GM19372 (cell line): ENCODE data around the gene EEF1G.
"Not testable (repeated sequence)": the region's sequence is repeated elsewhere in the genome, so short reads cannot be mapped to it uniquely, and the experiment has no call there.

Experiments used
- ATAC-seq: cut with Tn5 transposase; IDR thresholded peaks from one replicate; pipeline ENCODE4 v1.9.1; 2021; ENCODE audit warnings: mild to moderate bottlenecking, low read depth, moderate library complexity; ENCODE audit not compliant: unreplicated experiment

EEF1G gene

DNA sequence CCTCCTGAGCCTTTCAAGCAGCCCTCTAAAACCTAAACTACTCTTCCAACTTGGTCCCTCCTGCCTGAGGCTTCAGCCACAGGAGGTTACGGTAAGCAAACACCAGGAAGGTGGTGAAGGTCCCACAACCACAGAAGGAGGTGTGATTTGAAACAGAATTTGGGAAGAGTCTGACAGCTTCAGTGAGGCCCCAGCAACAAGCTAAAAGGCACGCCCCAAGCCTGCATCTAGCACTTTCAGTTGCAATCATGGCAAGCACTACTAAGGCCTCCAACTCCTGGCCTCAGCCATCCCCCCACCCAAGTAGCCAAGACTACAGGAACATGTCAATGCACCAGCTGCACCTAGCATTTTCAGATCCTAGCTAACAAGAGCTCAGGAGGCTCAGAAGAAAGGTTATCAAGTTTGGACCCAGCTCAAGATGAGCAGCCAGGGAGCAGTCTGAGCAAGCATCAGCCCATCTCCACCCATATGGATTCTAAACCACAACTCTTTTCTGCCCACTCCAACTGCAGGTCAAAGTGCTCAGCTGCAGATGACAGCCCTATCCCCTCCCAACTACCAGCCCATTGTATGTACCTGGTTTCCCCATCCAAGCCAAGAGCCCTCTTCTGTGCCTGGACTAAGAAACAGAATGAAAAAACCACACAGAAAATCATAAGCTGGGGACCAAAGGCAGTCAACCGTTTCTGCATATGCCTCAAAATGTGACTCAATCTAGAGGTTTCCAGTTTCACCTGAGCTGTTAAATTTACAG is 16.6 kb downstream of the EEF1G start:
- peak; percentile 17 for ATAC-seq

DNA sequence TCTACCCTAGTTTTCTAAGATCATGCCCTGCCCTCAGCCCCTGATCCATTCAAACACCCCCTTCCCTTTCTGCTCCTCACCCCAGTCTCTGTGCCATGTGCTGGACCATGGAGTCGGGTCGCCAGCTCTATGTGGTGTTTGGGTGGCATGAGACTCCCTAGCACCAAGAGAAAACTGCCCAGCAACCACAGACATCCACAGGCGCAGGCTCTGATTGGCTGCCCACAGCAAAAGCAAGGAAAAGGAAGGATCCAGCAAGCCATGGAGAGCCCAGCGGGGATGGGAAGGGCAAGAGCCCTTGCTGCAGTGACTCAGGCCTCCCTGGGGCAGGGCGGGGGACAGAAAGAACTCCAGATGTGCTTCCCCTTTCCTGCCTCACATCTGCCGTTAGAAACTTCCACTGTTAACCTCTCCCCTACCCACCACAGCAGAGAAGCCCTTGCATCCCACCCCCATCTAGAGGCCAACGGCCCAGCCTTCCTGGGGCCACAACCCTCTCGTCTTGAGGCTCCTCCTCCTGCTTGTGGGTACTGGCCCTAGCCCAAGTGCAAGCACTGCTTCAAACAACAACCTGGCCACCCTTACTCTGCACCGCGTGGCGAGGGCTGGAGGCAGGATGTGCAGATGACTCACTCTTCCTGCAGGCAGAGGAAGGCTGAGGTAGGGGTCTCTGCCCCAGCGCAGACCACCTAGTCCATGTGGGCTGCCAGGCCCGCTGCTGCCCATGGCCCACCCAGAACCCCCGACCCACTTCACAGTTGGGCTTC is 17.4 kb downstream of the EEF1G start:
- peak; percentile 42 for ATAC-seq

DNA sequence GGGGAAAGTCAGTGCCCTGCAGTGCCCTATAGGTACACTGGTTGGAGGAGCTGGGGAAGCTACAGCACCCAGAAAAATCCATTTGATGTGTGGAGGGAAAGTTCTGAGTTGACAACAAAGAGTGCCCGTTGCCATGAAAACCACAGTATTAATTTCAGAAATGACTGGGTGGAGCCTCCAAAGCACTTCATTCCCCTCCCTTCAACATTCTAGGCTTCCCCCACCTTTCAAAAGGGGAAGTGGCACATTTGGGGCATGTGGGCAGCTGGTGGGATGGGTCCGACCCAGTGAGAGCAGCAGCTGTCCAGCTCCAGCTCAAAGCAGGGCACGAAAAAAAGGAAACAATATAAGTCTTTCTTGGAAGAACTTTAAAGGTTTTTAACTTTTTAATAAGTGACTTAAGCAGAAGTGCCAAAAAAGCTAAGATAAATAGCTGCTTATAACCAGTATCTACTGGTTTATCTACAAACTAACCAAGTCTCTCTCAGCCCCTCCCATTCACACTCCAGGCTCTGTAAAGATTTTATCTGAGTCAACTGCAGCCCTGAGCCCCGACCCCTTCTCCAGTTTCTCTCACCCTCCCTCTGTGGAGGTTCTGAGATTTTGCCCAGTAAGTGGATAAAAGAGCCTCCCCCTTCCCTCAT is 18.1 kb downstream of the EEF1G start:
- no peak for ATAC-seq

DNA sequence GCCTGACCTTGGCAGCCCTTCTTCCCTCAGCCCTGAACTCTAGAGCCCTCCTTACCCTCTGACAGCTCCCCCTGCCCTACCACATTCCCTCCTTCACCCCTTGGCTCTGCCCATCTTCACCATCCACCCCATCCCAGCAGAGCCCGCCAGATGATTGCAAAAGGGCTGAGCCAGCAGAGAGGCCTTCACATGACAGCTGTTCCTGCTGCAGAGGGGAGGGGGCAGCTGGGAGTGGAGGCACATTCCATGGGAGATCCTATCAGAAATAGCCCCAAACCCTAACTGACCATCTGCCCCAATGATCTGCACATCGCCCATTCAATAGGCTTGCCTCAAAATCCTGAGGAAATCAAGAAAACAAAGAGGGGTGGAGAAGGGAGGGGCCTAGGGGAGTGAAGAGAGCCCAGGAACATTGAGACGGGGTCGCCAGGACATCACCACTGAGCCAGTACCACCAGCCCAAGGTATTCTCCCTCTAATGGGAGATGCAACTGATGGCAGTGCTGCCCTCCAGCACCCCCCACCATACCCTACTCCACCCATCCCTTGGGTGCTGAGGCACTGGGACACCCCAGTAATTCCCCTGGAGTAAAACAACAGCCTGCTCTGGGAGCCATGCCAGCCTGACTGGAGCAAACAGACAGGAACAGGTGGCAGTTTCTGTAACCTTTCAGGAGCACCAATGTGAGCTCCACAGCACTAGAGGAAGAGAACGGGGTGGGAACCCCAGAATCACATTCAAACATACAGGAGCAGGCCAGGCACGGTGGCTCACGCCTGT is 19.1 kb downstream of the EEF1G start:
- ATAC-seq = no peak

DNA sequence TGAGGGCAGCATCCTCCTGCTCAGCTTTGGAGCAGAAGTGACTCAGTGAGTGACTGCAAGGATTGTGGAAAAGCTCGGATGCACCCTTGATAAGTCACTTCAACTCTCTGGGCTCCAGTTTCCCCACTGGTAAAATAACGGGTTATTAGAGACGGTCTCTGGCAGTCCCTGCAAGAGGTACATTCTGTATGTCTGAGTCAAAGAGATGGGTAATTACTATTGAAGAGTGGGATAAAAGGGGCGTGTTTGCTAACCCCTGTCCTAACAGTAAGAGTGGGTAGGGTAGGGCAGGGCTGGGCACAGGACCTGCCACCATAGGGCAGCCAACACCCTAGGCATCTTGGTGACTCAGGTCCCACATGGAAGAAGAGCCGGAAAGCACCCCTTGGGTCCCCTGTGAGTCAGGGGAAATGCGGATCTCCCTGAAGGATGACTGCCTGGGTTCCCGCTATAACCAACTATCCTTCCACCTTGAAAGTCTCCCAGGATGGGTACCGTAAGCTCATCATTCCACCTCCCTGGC is 19.8 kb downstream of the EEF1G start:
- no peak for ATAC-seq

DNA sequence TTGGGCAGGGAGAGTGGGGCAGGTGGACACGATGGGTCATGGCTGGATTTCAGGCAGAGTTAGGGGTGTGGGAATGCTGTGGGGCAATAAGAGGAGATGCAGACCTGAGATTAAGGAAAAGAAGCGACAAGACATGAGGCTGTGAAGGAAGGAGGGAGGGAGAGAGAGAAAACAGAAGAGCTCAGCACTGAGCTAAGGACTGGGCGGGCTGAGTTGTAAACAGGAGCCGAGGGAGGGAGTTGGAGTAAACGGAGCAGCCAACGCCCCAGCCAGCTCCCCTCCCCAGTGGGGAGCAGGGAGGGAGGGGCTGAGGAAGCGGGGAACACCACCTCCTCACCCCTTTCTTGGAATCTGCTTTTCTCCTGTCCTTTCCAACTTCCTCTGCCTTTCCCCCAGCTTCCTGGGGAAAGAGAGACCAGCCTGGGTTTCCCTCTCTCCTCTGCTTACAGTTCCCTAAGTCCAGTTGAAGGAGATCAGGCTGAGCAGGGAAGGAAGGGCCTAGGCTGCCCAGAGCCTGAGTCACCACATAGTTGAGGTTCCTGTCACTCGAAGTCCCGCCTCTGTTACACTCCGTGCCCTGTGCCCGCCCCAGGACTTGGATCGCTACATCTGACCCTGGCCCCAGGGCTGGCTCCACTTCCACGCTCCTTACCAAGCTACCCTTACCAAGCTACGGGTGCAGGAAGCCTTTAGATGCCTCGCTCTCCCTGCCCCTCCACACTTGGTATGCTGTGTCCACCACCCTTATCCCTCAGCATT is 20.4 kb downstream of the EEF1G start:
- no peak for ATAC-seq

DNA sequence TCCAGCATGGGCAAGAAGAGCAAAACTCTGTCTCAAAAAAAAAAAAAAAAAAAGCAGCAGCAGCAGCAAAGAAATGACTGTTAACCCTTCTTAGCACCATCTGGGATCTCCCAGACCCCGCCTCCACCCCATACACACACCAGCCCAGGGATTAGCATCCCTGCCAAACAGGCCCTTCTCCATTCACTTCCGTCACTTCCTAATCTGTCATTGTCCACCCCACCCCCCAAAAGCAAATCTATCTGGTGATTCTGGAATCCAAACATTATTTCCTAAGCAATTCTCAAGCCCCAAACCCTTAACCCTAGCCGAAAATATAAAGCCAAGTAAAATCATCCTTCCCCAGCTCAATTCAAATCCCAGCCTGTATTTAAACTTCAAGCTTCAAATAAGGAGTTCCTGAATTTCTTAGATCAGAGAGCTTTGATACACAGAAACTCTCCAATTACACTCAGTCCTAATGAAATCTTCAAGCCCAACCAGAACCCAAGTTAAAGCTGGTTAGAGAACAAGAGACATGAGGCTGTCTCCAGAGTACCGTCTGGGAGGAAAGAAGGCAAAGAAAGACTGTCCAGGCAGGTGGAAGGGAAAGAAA is 21.1 kb downstream of the EEF1G start:
- ATAC-seq = no peak

DNA sequence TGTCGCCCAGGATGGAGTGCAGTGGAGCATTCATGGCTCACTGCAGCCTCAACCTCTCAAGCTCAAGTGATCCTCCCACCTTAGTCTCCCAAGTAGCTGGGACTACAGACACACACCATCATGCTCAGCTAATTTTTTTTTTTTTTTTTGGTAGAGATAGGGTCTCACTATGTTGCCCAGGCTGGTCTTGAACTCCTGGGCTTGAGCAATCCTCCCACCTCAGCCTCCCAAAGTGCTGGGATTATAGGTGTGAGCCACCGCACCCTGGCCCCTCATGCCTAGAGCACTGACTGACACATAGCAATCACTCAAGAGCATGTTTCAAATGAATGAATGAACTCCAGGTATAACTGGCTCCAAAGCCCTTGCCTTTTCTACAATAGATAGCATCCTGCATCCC is 23.2 kb downstream of the EEF1G start:
- ATAC-seq = not testable (repeated sequence)

DNA sequence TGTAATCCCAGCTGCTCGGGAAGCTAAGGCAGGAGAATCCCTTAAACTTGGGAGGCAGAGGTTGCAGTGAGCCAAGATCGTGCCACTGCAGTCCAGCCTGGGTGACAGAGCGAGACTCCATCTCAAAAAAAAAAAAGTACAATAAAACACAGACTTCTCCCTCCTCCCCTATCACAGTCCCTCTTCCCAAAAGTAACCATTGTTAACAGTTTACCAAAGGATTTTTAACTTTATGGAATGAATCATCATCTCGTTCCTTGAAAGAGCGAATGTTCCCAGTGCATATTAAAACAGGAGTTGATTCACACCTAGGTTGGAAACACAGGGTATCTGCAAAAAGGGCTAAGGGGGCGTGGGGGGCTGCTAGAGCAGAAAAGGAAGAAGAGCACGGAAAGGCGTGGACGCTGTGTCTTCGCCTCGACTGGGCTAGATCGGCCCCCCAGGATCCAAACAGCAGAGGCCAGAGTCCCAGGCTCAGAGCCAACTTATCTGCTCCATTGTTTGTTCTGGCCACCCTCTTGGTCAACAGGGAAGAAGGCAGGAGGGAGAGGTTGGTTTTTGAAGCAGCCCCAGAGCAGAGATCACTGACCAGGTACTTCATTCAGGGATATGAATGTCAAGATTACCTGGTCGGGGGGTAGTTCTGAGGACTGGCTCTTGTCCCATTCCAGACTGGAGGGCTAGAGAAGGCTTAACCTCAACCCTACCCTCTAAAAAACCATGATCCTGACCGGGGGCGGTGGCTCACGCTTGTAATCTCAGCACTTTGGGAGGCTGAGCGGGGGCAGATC is 25.0 kb downstream of the EEF1G start:
- no peak for ATAC-seq

DNA sequence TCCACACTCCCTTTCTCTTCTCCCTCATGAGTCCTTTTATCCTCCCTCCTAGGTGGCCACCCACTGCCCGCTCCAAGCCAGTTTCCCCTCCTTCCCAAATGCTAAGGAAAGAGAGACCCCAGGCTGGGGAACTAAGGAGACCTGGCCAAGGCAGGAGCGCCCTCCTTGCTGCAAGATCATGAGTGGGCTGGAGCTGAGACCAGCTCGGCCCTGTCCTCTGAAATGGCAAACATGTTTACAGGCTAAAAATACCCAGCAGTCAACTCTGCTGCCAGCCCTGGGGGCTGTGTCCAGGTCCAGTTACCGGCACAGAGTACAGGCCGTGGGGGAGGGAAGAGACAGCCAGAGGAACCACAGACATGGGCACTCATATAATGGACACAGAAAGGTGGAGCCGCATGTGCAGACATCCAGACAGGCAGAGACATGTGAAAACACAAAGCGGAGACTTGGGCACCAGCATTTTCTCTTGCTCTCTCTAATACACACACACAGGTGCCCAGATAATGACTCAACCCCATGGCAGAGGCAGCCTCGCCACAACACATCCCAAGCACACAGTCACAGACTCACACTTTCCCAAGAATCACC is 25.9 kb downstream of the EEF1G start:
- ATAC-seq = no peak

DNA sequence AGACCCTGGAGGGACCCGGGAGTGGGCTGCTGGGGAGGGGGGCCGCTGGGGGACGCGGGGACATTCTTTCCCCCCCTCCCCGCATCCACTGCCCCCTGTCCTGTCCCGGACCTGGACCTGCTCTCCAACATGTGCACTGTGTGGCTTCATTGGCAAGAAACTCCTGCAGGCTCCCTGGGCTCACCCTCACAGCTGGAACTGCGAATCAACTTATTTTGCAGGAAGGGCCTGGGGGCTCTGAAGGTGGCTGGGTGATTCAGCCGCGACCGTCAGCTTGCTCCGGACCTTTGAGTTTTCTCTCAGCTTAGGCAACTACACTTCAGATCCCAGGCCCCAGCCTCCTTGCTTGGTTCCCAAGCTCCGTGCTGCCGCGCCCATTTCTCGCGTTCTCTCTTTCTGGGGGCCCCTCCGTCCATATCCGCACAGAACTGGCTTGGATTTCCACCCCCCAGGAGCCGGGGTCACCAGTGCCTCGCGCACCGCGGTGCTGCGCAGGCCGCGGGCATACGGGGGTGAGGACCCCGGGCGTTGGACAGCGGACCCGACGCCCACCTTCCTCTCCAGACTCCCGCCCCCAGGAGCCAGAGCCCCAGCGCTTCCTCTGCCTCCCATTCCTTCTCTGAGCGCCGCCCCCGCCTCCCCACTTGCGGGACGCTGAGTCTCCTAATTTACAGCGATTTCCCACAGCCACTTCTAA is 26.6 kb downstream of the EEF1G start:
- ATAC-seq = no peak

DNA sequence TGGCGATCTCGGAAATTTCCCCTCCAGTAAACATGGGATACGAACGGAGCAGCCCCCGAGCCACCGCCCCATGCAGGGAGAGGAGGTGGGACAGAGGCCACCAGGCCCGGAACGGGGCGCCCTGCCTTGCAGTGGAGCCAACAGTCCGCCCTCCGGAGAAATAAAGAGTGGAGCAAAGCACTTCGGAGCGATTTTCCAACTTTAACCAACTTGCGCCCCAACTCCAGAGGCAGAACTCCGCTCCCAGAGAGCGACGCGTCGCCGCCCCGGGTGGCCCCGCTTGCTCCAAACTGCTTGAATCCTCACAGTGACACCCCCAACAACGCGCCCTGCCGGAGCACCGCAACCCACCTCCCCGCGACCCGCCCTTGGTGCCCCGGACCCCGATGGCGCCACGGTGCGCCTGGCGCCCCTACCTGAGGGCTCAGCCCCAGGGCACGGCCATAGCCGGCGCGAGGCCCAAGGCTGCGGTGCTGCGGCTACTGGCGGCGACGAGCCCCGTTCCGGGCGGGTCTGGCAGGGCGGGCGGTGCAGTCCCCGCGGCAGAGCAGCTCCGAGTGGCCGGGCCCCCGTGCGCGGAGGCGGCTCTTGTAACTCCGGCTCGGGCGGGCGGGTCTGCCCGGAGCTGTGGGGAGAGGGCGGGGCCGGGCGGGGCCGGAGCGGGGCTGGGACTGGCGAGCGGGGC is 27.3 kb downstream of the EEF1G start, which contains the start of gene AHNAK:
Gene AHNAK, minus strand, starts transcription at position 563 of the 685 bp plus-strand sequence. CDS start 10,708 bp downstream, outside the sequence.
- no peak for ATAC-seq

DNA sequence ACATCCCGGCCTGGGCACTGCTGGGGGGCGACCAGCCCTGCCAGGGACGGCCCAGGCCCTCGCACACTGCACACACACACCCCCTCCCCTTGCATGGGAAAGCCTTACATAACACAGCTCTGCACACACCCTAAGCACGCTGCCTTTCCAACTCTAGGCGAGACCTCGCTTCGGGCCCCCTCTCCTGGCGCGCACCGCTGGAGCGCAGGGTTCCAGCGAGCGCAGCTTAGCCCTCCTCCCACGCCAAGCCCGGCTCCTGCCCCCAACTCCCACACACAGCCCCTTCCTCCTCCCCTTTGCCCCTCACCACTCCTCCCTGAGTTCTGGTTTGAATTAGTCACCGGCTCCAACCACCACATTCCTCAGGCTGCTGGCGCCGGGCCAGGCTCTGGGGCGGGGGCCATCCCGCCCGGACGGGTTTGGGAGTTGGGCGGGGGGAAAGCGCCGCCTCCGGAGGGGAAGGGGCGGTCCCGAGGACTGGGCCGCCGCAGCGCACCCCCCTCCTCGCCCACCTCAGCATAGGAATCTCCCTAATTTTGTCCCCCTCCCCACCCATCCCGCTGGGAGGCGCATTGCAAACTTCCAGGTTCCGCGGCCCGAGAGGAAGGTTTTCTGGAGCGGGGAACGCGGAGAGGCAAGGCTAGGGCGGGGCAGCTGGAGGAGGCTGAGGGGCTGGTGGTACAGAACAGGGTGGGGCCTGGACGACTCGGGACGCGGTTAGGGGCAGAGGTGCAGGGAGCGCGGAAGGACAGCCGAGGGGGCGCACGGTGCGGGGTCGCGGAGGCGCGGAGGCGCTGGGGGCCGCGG is 28.1 kb downstream of the EEF1G start:
- ATAC-seq = no peak

DNA sequence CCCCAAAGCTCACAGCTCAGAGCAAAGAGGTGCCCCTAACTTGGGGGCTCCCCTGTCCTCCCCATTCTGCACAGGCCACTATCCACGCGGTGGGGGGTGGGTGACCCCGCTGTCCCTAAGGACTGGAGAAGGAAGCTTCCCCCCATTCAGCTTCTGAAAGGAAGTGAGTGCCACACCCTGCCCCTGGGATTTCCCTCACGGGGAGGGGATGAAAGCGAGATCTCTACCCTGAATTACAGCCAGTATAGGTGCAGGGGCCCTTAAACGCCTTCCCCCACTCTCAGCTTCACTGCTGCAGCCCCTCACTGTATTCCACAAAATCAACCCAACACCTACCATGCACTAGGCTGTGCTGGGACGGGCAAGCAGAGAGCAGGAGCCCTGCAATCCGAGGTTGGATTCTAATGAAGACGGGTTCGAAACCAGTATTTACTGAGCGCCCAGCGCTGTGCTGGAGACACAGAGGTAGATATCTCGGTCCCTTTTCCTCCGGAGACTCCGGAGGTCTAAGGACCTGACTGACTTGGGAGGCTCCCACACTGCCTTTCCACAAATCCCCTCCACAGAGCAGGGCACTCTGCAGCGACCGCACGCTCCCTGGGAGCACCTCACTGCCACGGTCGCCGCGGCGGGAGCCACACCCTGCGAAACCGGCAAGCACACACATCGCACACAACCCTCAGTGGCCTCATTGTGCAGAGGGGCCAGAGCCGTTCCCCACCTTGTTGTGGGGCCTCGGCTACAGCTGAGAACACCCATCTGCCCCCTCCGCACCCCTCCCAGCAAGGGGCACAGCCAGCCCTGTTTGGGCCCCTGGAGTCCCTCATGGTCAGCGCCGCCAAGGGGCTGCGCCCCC is 28.9 kb downstream of the EEF1G start:
- ATAC-seq = no peak
